T-helper 1 cell treated with Interleukin-12 subunit alpha and Interleukin-12 subunit beta and Interleukin-4 antibody, amounts not matched to agents 30 μg/mL and 1 μg/mL, for 36 hours (primary cell): ENCODE data around the gene SYNCRIP.
"Not testable (repeated sequence)": the region's sequence is repeated elsewhere in the genome, so short reads cannot be mapped to it uniquely, and the experiment has no call there.

Experiments used
- H3K27ac Mint-ChIP-seq: one replicate; pipeline ENCODE4 v1.8.0; 2021; ENCODE audit warnings: mild to moderate bottlenecking, mixed read lengths
- H3K27me3 Mint-ChIP-seq: one replicate; pipeline ENCODE4 v1.8.0; 2021; ENCODE audit warnings: low read depth, mixed read lengths
- H3K36me3 Mint-ChIP-seq: one replicate; pipeline ENCODE4 v1.8.0; 2021; ENCODE audit warnings: low read depth, mixed read lengths
- H3K4me1 Mint-ChIP-seq: one replicate; pipeline ENCODE4 v1.8.0; 2021; ENCODE audit warnings: low read depth, mixed read lengths
- H3K4me3 Mint-ChIP-seq: one replicate; pipeline ENCODE4 v1.8.0; 2021; ENCODE audit warnings: mild to moderate bottlenecking, moderate library complexity, mixed read lengths
- H3K9me3 Mint-ChIP-seq: one replicate; pipeline ENCODE4 v1.8.0; 2021; ENCODE audit warnings: mixed read lengths

The SYNCRIP gene

GRCh38 chr6:85641522-85641896, 1.2 kb downstream of the SYNCRIP start:
- Mint-ChIP-seq H3K36me3 (peaks cover 46% of the 10 kb centered on the region), H3K4me3 (peak overlapping the region; percentile 89), H3K9me3 (no peaks in the 10 kb centered on the region), H3K27me3 (no peaks in the 10 kb centered on the region), H3K4me1 (peaks cover 50% of the 10 kb centered on the region), H3K27ac (peak overlapping the region; percentile 68)

GRCh38 chr6:85640821-85641220, 1.9 kb downstream of the SYNCRIP start:
- Mint-ChIP-seq H3K4me1 (peaks cover 51% of the 10 kb centered on the region), H3K27ac (peak overlapping the region; percentile 68), H3K9me3 (no peaks in the 10 kb centered on the region), H3K27me3 (no peaks in the 10 kb centered on the region), H3K4me3 (peak overlapping the region; percentile 89), H3K36me3 (peaks cover 48% of the 10 kb centered on the region)

GRCh38 chr6:85637579-85637978, 5.1 kb downstream of the SYNCRIP start:
- no peaks in the 10 kb centered on the region for H3K9me3 Mint-ChIP-seq
- no peak overlapping the region for H3K4me3 Mint-ChIP-seq
- peaks cover 45% of the 10 kb centered on the region for H3K4me1 Mint-ChIP-seq
- peaks cover 61% of the 10 kb centered on the region for H3K36me3 Mint-ChIP-seq
- peak overlapping the region; percentile 13 for H3K27ac Mint-ChIP-seq
- no peaks in the 10 kb centered on the region for H3K27me3 Mint-ChIP-seq

- Mint-ChIP-seq H3K27me3 (no peaks in the 10 kb centered on the region), H3K4me3 (no peak overlapping the region), H3K27ac (peak overlapping the region; percentile 9), H3K36me3 (peaks cover 44% of the 10 kb centered on the region), H3K9me3 (no peaks in the 10 kb centered on the region), H3K4me1 (peaks cover 30% of the 10 kb centered on the region)
Observed at GRCh38 chr6:85632164-85632942, 10.3 kb downstream of the SYNCRIP start.

GRCh38 chr6:85631117-85631516, 11.6 kb downstream of the SYNCRIP start:
- H3K9me3 Mint-ChIP-seq, H3K4me3 Mint-ChIP-seq, H3K27me3 Mint-ChIP-seq, H3K27ac Mint-ChIP-seq: not testable (repeated sequence)
- Mint-ChIP-seq H3K36me3 (peaks cover 41% of the 10 kb centered on the region), H3K4me1 (peaks cover 27% of the 10 kb centered on the region)

GRCh38 chr6:85628353-85628752, 14.3 kb downstream of the SYNCRIP start:
- Mint-ChIP-seq H3K27ac (peak overlapping the region; percentile 26), H3K4me3 (no peak overlapping the region), H3K9me3 (no peaks in the 10 kb centered on the region), H3K36me3 (peaks cover 49% of the 10 kb centered on the region), H3K4me1 (peaks cover 36% of the 10 kb centered on the region), H3K27me3 (no peaks in the 10 kb centered on the region)

- H3K36me3 Mint-ChIP-seq: peaks cover 61% of the 10 kb centered on the region
- peaks cover 18% of the 10 kb centered on the region for H3K4me1 Mint-ChIP-seq
- no peak overlapping the region for H3K4me3 Mint-ChIP-seq
- H3K9me3 Mint-ChIP-seq: no peaks in the 10 kb centered on the region
- H3K27ac Mint-ChIP-seq: no peak overlapping the region
- no peaks in the 10 kb centered on the region for H3K27me3 Mint-ChIP-seq
Observed at GRCh38 chr6:85620308-85620707, 22.4 kb downstream of the SYNCRIP start.

GRCh38 chr6:85614780-85615179, 27.9 kb downstream of the SYNCRIP start:
- Mint-ChIP-seq H3K4me3 (peak overlapping the region; percentile 38), H3K4me1 (peaks cover 13% of the 10 kb centered on the region), H3K27ac (no peak overlapping the region), H3K27me3 (no peaks in the 10 kb centered on the region), H3K9me3 (no peaks in the 10 kb centered on the region), H3K36me3 (peaks cover 52% of the 10 kb centered on the region)

- H3K4me1 Mint-ChIP-seq: peaks cover 12% of the 10 kb centered on the region
- no peaks in the 10 kb centered on the region for H3K27me3 Mint-ChIP-seq
- no peaks in the 10 kb centered on the region for H3K9me3 Mint-ChIP-seq
- H3K36me3 Mint-ChIP-seq: peaks cover 45% of the 10 kb centered on the region
- H3K27ac Mint-ChIP-seq: no peak overlapping the region
- H3K4me3 Mint-ChIP-seq: no peak overlapping the region
Observed at GRCh38 chr6:85612690-85613474, 29.8 kb downstream of the SYNCRIP start.

- Mint-ChIP-seq H3K27ac (no peak overlapping the region), H3K27me3 (no peaks in the 10 kb centered on the region), H3K4me1 (peaks cover 9% of the 10 kb centered on the region), H3K9me3 (no peaks in the 10 kb centered on the region), H3K4me3 (no peak overlapping the region), H3K36me3 (peaks cover 32% of the 10 kb centered on the region)
Observed at GRCh38 chr6:85610182-85610895, 32.3 kb downstream of the SYNCRIP start.

- Mint-ChIP-seq H3K9me3 (no peaks in the 10 kb centered on the region), H3K4me3 (no peak overlapping the region)
Observed at GRCh38 chr6:85602100-85602499, 40.6 kb downstream of the SYNCRIP start.

GRCh38 chr6:85600713-85601313, 41.9 kb downstream of the SYNCRIP start:
- Mint-ChIP-seq H3K9me3 (no peaks in the 10 kb centered on the region), H3K27ac (no peak overlapping the region), H3K4me3 (no peak overlapping the region), H3K4me1 (no peaks in the 10 kb centered on the region), H3K36me3 (no peaks in the 10 kb centered on the region), H3K27me3 (no peaks in the 10 kb centered on the region)

More at GRCh38 chr6:85602100-85602499, 40.6 kb downstream of the SYNCRIP start:
- no peaks in the 10 kb centered on the region for H3K36me3 Mint-ChIP-seq
- no peak overlapping the region for H3K27ac Mint-ChIP-seq
- H3K27me3 Mint-ChIP-seq: no peaks in the 10 kb centered on the region
- no peaks in the 10 kb centered on the region for H3K4me1 Mint-ChIP-seq

- Mint-ChIP-seq H3K9me3 (peaks cover 5% of the 10 kb centered on the region), H3K27ac (peak overlapping the region; percentile 93)
Observed at GRCh38 chr6:85594197-85594930, 48.3 kb downstream of the SYNCRIP start.

More at GRCh38 chr6:85594197-85594930, 48.3 kb downstream of the SYNCRIP start:
- Mint-ChIP-seq H3K36me3 (peaks cover 13% of the 10 kb centered on the region), H3K4me3 (peak overlapping the region; percentile 95), H3K27me3 (peaks cover 7% of the 10 kb centered on the region), H3K4me1 (peaks cover 28% of the 10 kb centered on the region)
